Thyroid gland (tissue), 4 donors: ENCODE results near the gene DARS1.

ENCODE experiments used
- POLR2A ChIP-seq, 2 donors: fragments of 450-650 bp; IDR thresholded peaks; one replicate each; pipeline ENCODE4 v1.6.1; 2017; ENCODE audit warnings: antibody characterized with exemption in 2 of 2, mild to moderate bottlenecking in 2 of 2, moderate library complexity in 1 of 2
- TF ChIP-seq, protein P1 (sequence below), 6 experiments: fragments of 200-600 bp in 3 of 6; fragments of 450-650 bp in 3 of 6; sonication (generic) in 3 of 6; IDR thresholded peaks; one replicate each; pipeline ENCODE4 v1.5.1; 2016 to 2019; ENCODE audit warnings: antibody characterized with exemption in 6 of 6, mild to moderate bottlenecking in 2 of 6, inconsistent platforms in 1 of 6, moderate library complexity in 1 of 6

DNA sequence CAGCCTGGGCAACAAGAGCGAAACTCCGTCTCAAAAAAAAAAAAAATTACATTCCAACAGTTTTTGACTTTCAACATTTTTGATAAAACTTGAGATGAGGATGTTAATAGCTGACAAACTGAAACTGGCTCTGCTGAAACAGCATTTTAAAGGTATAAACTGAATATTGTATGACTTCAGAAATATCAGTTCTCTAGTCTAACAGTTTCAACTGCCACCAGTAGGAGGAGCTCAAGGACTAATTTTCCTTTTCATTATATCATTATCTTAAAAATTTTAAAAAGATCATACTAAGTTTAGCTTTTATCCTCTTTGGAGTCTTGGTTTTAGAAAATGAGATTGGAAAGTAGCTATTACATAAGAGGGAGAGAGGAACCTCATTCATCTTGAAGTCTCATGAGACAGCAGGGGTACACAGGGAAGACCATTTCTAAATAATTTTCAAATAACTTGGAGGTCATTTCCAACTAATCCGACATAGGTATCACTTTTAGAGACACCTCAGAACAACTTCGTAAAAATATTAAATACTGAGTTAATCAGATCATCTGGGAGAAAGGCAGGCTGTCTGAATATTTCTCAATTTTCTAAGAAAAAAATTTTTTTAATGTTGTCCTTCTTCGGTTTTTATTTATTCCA is 71.6 kb downstream of the DARS1 start:
- TF ChIP-seq, protein P1, sequence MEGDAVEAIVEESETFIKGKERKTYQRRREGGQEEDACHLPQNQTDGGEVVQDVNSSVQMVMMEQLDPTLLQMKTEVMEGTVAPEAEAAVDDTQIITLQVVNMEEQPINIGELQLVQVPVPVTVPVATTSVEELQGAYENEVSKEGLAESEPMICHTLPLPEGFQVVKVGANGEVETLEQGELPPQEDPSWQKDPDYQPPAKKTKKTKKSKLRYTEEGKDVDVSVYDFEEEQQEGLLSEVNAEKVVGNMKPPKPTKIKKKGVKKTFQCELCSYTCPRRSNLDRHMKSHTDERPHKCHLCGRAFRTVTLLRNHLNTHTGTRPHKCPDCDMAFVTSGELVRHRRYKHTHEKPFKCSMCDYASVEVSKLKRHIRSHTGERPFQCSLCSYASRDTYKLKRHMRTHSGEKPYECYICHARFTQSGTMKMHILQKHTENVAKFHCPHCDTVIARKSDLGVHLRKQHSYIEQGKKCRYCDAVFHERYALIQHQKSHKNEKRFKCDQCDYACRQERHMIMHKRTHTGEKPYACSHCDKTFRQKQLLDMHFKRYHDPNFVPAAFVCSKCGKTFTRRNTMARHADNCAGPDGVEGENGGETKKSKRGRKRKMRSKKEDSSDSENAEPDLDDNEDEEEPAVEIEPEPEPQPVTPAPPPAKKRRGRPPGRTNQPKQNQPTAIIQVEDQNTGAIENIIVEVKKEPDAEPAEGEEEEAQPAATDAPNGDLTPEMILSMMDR (IDR thresholded peaks at IDR 0.05): peak; percentile 38 to 78 (median 70)
- no peak for TF ChIP-seq POLR2A (IDR thresholded peaks at IDR 0.05)
